Activated CD8-positive, alpha-beta memory T cell treated with anti-CD3 and anti-CD28 coated beads for 4 hours (primary cell): ENCODE data around the gene ZFP92.

Experiments
- DNase-seq, 2 donors: peaks; one replicate each; pipeline ENCODE4 v3.0.0-alpha.2; 2020; ENCODE audit warnings: low read depth in 2 of 2

Gene ZFP92

GRCh38 chrX:153438532-153438931 lies 27.3 kb downstream of the ZFP92 start:
- DNase-seq, result no peak

- no peak for DNase-seq
Observed at GRCh38 chrX:153439977-153440376, 28.7 kb downstream of the ZFP92 start.

- DNase-seq, result no peak
Observed at GRCh38 chrX:153440556-153441135, 29.4 kb downstream of the ZFP92 start.

GRCh38 chrX:153441296-153441695 lies 30.0 kb downstream of the ZFP92 start:
- no peak for DNase-seq

- DNase-seq, result no peak
Observed at GRCh38 chrX:153441981-153442380, 30.7 kb downstream of the ZFP92 start.

GRCh38 chrX:153442463-153442862 lies 31.2 kb downstream of the ZFP92 start:
- no peak for DNase-seq

GRCh38 chrX:153443476-153444332 lies 32.4 kb downstream of the ZFP92 start:
- DNase-seq, result no peak

GRCh38 chrX:153444333-153445011 lies 33.2 kb downstream of the ZFP92 start:
- DNase-seq, result no peak

- DNase-seq, result no peak
Observed at GRCh38 chrX:153445106-153445855, 34.0 kb downstream of the ZFP92 start.

GRCh38 chrX:153445856-153446635 lies 34.8 kb downstream of the ZFP92 start, which contains the start of gene TREX2:
TSS of gene TREX2 (minus strand) at chrX:153446056. CDS start at chrX:153445430, 626 bp downstream.
- DNase-seq, result no peak

- DNase-seq, result no peak
Observed at GRCh38 chrX:153446636-153446936, 35.3 kb downstream of the ZFP92 start.

GRCh38 chrX:153446950-153447580 lies 35.8 kb downstream of the ZFP92 start:
- DNase-seq, result no peak

- DNase-seq, result no peak
Observed at GRCh38 chrX:153447581-153447960, 36.3 kb downstream of the ZFP92 start.

- no peak for DNase-seq
Observed at GRCh38 chrX:153448556-153449367, 37.5 kb downstream of the ZFP92 start.

- DNase-seq, result no peak
Observed at GRCh38 chrX:153449368-153450113, 38.3 kb downstream of the ZFP92 start.

- DNase-seq, result no peak
Observed at GRCh38 chrX:153450114-153450948, 39.1 kb downstream of the ZFP92 start.

- DNase-seq, result no peak
Observed at GRCh38 chrX:153450949-153451277, 39.6 kb downstream of the ZFP92 start.

- DNase-seq, result no peak
Observed at GRCh38 chrX:153454901-153455550, 43.8 kb downstream of the ZFP92 start.
